ENCODE measurements around the gene SLC24A2.
"Not testable (repeated sequence)": the region's sequence is repeated elsewhere in the genome, so short reads cannot be mapped to it uniquely, and the experiment has no call there.

SLC24A2 gene

DNA sequence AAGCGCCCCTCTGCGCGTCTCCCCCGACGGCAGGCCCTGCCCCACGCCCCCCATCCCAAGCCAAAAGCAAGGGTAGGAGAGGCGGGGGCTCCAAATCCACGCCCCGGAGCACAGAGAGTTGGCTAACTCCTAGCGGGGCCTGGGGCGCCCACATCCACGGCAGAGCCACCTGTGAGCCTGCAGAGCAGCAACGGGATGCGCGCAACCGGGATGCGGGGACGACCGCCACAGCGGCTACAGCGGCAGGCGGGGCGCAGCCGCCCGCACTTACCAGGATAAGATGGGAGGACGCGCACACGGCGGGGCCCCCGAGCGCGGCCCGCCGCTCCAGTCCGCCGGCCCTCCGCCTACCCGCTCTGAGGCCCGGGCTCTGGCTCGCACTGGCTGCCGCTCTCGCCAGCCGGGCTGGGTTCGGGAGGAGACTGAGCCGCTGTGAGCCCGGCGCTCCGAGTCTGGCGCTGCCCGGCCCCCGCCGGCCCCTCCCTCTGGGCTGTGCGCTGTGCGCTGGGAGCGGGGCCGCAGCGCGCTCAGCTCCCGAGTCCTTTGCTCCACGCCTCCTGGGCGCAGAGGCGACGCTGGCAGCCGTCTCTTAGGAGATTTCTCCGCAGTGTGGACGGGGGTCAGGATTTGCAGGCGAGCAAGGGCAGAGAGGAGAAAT lies at the start of gene SLC24A2:
TSS of gene SLC24A2 (minus strand) at position 424 of the 658 bp plus-strand sequence.
- DNase-seq = peak; percentile 35

DNA sequence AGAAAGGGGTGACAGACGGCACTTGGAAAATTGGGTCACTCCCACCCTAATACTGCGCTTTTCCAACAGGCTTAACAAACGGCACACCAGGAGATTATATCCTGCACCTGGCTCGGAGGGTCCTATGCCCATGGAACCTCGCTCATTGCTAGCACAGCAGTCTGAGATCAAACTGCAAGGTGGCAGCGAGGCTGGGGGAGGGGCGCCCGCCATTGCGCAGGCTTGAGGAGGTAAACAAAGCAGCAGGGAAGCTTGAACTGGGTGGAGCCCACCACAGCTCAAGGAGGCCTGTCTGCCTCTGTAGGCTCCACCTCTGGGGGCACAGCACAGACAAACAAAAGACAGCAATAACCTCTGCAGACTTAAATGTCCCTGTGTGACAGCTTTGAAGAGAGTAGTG lies 44.5 kb upstream of the SLC24A2 start:
- DNase-seq = not testable (repeated sequence)

DNA sequence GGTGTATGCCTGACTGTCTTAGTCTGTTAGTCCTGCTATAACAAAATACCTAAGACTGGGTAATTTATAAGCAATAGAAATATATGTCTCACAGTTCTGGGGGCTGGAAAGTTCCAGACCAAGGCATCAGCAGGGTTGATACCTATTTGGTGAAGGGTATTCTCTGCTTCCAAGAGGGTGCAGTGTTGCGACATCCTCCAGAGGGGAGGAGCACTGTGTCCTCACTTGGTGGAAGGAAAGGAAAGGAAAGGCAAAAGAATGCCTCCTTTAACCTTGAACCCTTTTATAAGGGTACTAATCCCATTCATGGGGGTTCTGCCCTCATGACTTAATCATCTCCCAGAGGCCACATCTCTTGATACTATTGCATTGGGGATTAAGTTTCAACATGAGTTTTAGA lies 42.0 kb upstream of the SLC24A2 start:
- no peak for DNase-seq

DNA sequence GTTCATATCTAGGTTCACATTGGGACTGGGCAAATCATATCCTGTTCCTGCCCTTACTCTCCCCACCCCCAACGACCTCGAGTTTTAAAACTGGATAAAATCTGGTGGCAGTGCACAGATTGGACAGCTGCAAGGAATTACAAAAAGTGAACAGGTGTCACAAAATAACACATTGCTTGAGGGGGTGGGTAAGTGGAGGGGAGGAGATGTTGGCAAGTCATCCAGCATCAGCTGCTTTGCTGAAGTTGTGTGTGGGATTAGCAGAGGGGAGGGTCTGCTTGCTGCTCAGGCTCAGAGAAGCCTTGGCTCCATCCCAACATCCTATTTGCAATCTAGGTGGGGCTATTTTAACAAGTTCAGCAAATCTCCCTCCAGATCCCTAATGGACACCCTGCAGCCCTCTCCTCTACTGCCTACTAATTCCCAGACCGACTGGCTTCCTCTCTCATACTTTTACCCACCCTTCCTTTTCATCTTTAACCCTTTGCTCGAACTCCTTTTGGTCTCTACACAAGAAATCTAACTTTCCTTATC lies 39.8 kb upstream of the SLC24A2 start:
- peak; percentile 84 for DNase-seq

DNA sequence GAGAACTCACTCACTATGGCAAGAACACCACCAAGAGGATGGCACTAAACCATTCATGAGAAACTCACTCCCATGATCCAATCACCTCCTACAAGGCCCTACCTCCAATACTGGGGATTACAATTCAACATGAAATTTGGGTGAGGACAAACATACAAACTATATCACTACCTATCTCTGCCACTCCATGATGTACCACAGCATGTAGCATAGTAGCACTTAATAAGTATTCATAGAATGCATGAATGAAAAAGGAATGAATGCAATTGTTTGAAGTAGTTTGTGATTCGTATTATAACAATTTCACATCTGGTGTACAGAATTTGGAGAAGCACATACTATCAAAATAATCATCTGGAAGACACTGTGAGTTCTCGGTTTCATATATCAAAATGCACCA lies 27.9 kb upstream of the SLC24A2 start:
- no peak for DNase-seq

DNA sequence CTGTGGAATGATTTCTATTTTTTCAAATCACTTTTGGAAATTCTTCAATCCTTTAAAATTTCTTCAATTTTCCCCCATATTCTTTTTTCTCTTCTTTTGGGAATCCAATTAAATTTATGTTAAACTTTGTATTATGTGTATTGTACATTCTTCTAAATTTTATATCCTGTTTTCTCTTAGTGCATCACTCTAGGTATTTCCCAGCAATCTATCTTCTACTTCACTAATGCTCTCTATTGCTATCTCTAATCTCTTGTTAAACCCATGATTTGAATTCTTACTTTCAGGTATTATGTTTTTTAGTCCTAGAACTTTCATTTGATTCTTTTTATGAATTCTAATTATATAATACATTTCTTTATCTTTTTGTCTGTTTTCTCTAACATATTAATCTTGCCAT lies 23.4 kb upstream of the SLC24A2 start:
- no peak for DNase-seq

DNA sequence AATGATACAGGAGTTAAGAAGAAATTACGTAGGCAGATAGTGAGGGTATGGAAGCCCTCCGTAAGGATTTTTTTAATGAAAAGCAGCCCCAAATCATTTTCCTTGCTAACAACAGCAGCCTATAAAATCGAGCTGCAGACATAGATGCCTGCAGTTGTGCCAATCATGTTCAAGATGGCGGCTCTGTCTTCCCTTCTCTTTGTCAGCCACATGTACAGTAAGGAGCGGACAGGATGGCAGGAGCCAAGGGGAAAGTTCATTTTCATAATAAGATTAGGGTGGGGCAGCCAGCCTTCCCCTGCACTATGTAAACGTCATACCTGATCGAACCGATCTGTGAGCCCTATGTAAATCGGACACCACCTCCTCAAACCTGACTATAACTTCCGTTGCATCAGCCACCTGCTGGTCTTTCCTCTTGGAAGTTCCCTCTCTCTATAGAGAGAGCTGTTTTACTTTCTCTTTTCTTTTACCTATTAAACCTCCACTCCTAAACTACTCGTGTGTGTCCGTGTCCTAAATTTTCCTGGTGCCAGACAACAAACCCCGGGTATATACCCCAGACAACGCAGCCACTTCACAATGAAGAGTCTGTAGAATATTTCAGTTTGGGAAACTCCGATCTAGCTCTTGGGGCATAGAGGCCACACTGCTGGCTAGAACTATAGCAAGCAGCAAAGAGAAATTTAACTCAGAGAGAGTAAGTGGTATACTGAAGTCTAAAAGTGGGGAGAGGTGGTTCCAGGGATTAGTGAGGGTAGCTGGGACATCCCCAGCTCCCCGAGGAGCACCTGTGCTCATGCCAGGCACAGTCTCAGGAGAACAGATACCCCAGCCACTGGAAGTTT lies 20.8 kb upstream of the SLC24A2 start:
- DNase-seq = no peak

DNA sequence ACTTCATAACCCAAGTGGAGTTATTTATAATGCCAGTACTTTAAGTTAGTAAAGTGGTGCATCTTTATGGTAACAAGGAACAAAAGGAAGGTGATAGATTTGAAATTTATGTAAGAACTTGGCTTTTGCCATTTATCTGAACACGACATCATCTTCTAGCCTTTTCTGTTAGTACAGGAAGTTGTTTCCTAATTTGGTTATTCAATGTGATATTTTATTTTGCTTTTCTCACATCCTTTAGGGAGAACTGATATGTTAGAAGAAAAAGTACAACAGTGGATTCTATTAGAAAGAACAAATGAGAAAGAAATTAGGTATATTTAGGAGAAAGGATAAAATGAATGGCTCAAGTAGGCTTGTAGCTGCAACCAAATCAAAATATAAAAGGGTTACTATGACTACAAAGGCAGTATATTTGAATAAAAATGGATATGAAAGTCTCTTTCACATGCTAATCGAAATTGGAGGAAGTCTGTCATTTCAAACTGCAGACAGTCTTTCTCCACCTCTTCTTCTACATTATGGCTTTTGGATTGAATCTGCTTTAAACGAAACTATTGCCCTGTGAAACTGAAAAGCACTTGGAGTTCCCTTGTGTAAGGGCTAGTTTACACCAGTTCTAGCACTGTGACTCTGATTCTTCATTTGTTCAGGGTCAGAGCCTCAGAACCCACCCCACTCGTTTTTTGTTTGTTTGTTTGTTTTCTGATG lies 18.5 kb upstream of the SLC24A2 start:
- no peak for DNase-seq

DNA sequence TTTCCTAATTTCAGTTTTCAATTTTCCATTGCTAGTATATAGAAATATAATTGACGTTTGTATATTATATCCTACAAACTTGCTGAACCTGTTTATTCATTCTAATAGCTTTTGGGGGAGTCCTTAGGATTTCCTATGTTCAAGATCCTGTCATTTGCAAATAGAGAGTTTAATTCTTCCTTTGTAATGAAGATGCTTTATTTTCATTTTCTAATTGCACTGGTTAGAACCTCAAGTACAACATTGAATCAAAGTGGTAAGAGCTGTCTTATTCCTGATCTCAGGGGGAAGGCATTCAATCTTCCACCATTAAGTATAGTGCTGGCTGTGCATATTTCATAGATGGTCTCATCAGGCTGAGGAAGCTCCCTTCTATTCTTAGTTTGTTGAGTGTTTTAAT lies 15.6 kb upstream of the SLC24A2 start:
- no peak for DNase-seq

DNA sequence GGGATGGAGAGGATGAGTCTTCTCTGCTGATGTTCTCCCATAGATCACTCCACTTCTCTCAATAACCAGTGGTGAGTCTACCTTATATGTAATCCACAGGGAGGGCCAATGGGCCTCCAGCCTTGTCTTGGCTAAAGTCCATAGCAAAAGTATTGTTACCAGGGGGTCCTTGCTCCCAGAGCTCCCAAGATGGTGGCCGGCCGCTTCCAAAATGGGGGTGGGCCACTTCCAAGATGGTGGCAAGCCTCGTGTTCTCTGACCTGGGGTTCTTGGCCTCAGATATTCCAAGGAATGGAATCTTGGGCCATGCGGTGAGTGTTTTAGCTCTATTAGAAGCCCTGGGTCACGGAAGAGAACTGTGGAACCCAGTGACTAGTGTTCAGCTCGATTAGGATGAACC lies 12.0 kb upstream of the SLC24A2 start:
- DNase-seq = no peak

DNA sequence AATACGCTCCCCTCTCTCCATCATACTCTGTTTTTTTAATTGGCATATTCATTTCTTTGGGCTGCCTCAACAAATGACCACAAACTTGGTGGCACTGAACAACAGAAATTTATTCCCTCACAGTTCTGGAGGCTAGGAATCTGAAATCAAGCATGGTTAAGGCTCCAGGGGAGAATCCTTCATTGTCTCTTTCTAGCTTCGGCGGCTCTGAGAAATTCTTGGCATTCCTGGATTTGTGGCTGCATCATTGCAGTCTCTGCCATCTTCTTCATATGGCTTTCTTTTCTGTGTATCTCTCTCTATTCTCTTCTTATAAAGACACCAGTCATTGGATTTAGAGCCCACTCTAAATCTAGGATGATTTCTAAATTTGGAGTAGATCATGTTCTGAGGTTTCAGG lies 10.9 kb upstream of the SLC24A2 start:
- DNase-seq = no peak

DNA sequence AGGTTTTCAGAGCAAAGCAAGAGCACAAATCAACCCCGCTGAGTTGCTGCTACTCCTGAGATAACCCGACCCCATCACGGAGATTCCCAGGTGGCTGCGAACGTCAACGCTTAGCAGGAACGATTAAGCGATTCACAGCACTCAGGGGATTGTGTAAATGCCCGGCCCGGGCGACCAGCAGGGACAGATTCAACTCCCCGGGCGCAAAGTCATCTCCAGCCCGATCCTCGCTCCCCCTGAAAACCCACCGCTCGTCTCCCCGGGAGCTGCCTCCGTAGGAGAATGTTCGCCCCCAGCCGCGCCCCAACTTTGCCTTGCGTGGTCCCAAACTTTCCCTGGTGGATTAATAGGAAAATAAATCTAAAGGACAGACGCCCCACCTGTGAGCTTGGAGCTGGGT lies 685 bp downstream of the SLC24A2 start:
- DNase-seq = peak; percentile 44

DNA sequence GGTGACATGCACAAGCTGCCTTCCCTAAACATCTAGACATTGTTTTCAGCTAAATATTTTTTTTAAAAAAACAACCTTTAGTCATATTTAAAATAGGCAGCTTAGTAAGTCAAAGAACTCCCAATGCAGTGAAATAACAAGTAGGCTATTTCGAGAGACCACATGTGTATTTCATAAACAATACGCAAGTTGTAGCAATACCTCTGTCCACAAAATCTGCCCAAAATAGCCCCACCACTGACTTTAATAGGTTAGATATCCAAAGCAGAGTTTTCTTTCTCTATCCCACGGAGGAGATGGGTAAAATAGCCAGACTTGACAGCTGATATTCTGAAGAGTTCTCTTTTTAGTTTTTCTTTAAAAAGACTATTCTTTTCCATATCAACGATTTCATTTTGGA lies 1.2 kb downstream of the SLC24A2 start:
- no peak for DNase-seq

DNA sequence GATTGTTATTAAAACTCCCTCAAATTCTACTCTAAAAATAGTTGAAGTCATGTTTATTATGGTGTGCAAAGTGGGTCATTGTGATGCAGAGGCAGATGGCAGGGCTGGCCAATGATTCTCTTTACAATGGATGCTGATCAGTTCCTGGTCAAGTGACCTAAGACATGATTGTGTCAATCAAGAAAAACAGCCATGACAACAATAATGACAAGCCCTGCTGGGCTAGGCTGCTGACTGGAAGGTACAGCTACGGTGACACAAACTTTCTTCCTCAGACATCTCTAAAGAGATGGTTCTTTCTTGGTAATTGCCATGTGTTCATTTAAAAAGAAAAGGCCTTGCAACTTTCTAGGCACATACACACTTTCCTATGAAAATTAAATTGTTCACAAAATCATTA lies 3.6 kb downstream of the SLC24A2 start:
- no peak for DNase-seq

DNA sequence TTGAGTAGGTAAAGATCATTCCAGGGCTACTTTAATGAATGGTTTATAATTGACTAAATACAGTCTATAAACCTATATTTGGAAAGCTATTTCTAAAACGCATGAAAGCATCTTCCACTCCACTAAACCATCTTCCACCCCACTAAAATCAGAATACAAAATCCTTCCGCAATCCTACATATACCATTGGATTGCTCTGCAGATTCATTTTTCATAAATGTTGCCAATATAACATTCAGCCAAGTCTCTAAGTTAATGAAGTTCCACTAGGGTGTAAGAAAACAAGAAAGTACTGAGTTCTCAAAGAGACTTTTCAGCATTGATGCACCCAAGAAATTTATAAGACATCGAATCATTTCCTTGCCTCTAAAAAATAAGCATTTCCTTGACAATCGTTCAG lies 4.7 kb downstream of the SLC24A2 start:
- no peak for DNase-seq

DNA sequence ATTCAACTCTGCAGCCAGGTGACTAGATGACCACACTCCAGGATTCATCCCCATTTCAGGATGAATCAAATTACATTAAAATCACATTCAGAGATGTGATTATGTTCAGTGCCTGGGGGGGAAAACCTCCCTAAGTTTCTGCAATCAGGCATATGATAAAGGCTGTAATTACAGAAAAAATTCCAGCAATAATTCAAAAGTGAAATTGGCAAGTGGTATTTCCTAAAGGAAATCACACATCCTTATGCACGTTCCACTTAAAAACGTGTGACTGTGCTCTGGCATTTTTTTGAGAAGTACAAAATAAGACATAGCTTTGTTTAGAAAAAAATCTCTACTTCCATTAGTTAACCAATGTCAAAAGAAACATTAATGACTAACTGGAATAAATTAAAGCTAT lies 5.3 kb downstream of the SLC24A2 start:
- DNase-seq = no peak

DNA sequence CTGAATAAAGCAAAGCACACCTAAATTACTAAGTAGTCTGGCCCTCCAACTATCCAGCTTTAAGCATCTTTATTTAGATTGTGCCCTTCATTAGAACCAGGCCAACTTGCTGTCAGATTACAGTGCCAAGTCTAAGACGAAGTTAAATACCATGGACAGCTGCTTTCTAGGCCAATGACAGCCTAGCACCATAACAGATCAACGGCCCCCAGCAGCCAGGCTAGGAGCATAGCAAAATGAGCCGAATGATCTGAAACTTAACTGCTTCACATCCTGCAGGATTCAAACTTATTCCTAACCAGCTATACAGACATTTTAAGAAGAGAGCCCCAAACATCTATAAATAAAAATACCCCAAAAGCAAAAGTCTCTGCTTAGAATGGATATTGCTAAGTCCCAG lies 6.8 kb downstream of the SLC24A2 start:
- DNase-seq = no peak

DNA sequence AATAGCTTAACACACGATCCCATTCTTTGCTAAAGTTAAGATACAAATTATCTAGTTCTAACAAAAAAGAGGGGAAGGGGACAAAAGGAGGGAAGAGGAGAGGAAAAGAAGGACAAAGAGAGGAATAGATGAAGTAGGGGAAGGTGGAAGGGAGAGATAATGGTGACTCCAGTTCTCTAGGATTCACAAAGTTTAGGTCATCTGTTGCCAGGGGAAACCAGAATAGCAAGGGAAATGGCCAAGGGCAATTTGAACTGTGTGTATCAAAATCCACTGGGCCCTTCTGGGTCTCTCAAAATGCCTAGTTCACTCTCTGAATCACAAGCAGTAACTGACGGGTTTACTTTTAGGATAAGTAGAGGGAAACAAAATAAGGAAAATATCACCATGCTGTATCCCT lies 7.6 kb downstream of the SLC24A2 start:
- no peak for DNase-seq

DNA sequence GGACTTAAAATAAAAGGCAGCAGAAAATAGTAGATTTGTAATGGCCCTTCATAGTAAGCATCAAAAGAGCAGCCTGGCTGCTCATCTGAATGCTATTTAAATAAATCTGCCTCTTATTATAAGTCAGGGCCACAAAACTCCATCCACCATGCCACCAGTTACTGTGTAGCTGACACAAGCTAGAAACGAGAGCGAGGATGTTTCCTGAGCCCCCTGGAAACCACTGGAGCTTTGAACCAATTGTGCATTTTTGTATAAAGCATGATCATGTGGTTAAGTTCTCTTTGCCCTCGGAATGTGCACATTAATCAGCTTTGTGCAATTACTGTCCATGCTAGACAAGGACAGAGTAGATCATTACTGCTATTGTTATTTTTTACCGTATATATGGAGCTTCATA lies 17.4 kb downstream of the SLC24A2 start:
- DNase-seq = no peak

DNA sequence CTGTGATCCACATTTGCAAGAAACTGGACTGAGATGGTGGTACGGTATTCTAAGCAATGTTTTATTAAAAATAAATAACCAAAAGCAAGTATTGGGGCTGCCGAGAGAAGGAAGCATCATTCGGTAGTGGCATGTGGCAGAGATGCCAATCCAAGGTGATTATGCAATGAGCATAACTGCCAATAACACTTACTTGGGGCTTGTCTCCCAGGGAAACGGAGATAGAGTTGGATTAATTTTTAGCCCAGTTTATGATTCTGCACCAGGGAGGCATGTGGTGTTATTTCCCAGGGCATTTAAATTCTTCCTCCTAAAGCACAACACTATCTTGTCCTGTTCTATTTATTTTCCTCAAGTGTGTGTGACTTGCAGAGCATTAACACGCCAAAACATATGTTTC lies 17.9 kb downstream of the SLC24A2 start:
- DNase-seq = no peak

DNA sequence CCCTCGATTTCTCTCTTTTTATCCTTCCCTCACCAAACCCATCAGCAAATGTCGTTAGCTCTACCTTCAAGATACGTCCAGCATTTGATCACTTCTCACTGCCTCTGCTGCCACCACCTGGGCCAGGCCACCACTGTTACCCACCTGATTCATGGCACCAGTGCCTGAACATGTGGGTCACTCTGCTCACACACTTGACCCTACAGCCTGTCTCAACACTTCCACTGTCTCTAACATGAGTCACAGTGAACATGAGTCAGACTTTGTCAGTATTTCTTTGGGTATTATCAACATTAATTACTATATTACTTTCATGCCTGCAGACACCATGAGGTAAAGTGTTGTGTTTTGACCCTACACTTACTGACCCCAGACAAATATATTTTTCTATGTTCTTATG lies 19.6 kb downstream of the SLC24A2 start:
- DNase-seq = no peak

DNA sequence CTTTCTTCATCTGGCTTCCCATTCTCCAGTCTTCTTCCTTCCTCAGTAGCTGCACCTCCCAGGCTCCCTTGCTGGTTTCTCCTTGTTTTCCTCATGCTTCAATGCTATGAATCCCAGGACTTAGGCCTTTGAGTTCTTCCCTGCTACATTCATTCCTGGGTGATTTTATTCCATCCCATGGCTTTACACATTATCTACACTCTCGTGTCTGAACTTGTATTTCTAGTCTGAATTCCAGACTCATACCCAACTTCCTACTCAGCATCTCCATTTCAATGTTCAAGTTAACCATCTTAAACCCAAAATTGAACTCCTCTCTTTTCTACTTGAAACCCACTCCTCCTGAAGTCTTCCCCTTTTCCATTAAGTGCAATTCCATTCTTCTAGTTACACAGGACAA lies 20.0 kb downstream of the SLC24A2 start:
- DNase-seq = no peak

DNA sequence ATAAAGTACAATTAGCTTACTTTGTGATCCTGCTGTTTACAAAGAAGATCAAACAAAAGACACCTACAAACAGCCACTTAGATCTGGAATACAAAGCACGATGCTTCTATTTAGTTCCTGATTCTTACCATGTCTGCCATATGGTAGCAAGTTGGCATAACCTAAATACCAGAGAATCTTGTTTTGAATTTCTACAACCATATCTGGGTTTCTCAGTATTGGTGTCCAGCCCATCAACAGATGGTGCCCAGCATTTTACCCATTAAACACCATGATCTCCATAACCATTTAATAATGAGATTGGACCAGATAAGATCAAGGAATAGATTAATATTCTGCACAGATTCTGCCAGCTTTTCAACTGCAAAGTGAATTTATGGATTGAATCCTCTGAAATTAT lies 29.8 kb downstream of the SLC24A2 start:
- DNase-seq = no peak

DNA sequence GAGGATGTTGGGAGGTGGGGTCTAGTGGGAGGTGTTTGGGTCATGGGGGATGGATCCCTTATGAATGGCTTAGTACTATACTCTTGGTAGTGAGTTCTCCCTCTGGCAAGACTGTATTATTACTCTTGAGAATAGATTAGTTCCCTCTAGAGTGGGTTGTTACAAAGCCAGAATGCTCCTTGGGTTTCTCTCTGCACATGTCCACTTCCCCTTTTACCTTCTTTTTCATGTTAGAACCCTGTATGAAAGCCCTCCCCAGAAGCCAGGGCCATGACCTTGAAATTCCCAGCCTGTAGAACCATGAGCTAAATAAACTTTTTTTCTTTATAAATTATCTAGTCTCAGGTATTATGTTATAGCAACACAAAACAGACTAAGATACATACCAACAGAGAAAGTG lies 31.1 kb downstream of the SLC24A2 start:
- no peak for DNase-seq

All from NCI-H748 treated with DMSO at 0.1 percent for 48 hours (cell line).